Activated CD4-positive, alpha-beta T cell treated with anti-CD3 and anti-CD28 coated beads, Interleukin-2, amount 10 ng/mL, durations not matched to agents 7 days and 5 days (primary cell): ENCODE results near the gene IFI27L2. TPM values are rescaled to one million over a fixed set of nuclear protein-coding genes. Genes with fewer than 3 reads are reported as not detected.

ENCODE experiments used
- CTCF ChIA-PET: fragments of 350-600 bp; sonication (Branson Sonifier 250); formaldehyde crosslinking; loops from one replicate; lab custom pipeline; 2021; ENCODE audit warnings: antibody characterized with exemption; lab: Charles Lee
- POLR2A ChIA-PET: fragments of 350-600 bp; sonication (Branson Sonifier 250); formaldehyde crosslinking; loops from one replicate; lab custom pipeline; 2021; ENCODE audit warnings: antibody characterized with exemption; lab: Charles Lee
- DNase-seq: peaks from one replicate; pipeline ENCODE4 v3.0.0-alpha.2; 2020
- H3K27ac Mint-ChIP-seq: one replicate; pipeline ENCODE4 v1.8.0; 2021; ENCODE audit warnings: mild to moderate bottlenecking, moderate library complexity, mixed read lengths
- H3K27me3 Mint-ChIP-seq: one replicate; pipeline ENCODE4 v1.8.0; 2021; ENCODE audit warnings: mixed read lengths
- H3K36me3 Mint-ChIP-seq: one replicate; pipeline ENCODE4 v1.8.0; 2021; ENCODE audit warnings: low read depth, mixed read lengths
- H3K4me1 Mint-ChIP-seq: one replicate; pipeline ENCODE4 v1.8.0; 2021; ENCODE audit warnings: mixed read lengths
- H3K4me3 Mint-ChIP-seq: one replicate; pipeline ENCODE4 v1.8.0; 2021; ENCODE audit warnings: mild to moderate bottlenecking, moderate library complexity, mixed read lengths
- H3K9me3 Mint-ChIP-seq: one replicate; pipeline ENCODE4 v1.8.0; 2021; ENCODE audit warnings: mixed read lengths
- total RNA-seq, 2 experiments: library from RNA; stranded (reverse); gene quantifications; one replicate each; pipeline ENCODE4 v1.2.3, GENCODE V29; 2021

Gene IFI27L2
- total RNA-seq, 2 experiments from 2014 or later = 76.0 to 91.3 TPM

DNA sequence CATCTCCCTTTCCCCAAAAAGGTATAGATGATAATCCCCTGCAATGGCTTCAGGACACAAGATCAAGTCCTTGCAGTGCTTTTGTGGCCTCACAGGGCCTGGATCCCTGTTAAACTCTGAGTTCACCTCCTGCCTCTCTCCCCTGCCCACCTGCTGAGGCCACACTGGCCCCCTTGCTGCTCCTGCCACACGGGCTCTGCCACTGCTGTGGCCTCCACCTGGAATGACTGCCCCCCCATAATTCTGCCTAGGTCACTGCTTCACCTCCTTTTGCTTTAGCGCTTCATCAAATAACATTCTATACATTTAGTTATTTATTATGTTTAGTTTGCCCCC, 19.5 kb downstream of the IFI27L2 start:
- Mint-ChIP-seq H3K27me3 (no peaks in the 10 kb centered on the region), H3K27ac (peak overlapping the region; percentile 85), H3K4me3 (no peak overlapping the region), H3K4me1 (peaks cover 39% of the 10 kb centered on the region), H3K36me3 (peaks cover 4% of the 10 kb centered on the region), H3K9me3 (no peaks in the 10 kb centered on the region)
- no peak for DNase-seq
- POLR2A ChIA-PET = no interaction called here
- CTCF ChIA-PET = interaction anchor here (0.6 kb wide), 1 partner anchor 11 kb away, joined by 3 read pairs; no protein-coding TSS in a partner anchor

DNA sequence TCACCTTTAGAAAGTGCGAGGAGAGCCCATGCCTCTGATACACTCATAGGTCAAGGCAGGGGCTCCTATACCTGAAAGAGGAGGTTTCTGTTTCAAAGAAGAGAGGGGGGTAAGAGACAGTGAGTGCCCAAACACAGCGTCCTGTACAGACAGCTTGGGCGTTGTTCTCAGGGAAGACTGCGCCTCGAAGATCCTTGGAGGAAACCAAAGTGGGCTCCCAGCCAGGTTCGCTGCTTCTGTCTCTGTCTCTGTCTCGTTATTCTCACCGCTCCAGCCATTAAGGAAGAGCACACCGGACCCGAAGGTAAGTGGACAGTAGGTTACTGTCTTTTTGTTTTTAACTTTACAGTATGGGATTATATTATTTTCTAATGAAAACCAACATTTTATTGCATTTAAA, 24.7 kb downstream of the IFI27L2 start:
- POLR2A ChIA-PET = interaction anchor here (0.6 kb wide), 1 partner anchor 53 kb away, joined by 4 read pairs; no protein-coding TSS in a partner anchor
- no peak for DNase-seq
- peaks cover 3% of the 10 kb centered on the region for H3K4me1 Mint-ChIP-seq
- CTCF ChIA-PET = interaction anchor here (0.6 to 2.0 kb wide), 3 partner anchors 9 to 230 kb away, joined by 3 to 6 read pairs (median 5); no protein-coding TSS in a partner anchor
- no peak overlapping the region for H3K4me3 Mint-ChIP-seq
- H3K9me3 Mint-ChIP-seq = no peaks in the 10 kb centered on the region
- H3K36me3 Mint-ChIP-seq = peaks cover 2% of the 10 kb centered on the region
- no peaks in the 10 kb centered on the region for H3K27me3 Mint-ChIP-seq
- H3K27ac Mint-ChIP-seq = no peak overlapping the region

DNA sequence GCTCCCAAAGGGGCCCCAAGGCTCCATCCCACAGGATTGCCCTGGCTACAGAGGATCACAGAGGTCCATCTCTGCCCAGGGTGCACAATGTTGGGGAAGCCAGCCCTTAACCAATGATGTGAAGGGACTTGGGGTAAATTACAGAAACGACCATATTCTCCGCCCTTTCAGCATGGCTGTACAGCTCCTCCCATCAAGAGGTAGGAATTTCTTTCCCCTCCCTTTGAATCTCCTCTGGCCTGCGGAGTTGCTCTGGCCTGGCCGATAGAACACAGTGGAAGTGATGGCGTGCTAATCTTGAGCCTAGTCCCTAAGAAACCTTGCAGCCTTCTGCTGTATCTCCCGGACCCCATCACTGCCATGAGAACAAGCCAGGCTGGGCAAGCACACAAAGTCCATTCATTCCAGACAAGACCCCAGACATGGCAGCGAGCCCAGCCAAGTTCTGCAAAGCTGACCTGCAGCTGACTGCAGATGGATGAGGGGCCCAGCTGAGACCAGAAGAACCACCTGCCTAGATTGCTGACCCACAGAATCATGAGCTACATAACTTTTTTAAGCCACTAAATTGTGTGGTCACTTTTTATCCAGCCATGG, 25.8 kb downstream of the IFI27L2 start:
- Mint-ChIP-seq H3K9me3 (no peaks in the 10 kb centered on the region), H3K27ac (no peak overlapping the region), H3K4me1 (no peaks in the 10 kb centered on the region), H3K4me3 (no peak overlapping the region), H3K36me3 (peaks cover 5% of the 10 kb centered on the region), H3K27me3 (no peaks in the 10 kb centered on the region)
- no peak for DNase-seq
- CTCF ChIA-PET = interaction anchor here (1.0 to 2.0 kb wide), 3 partner anchors 8 to 22 kb away, joined by 4 to 6 read pairs (median 5); partner anchors contain the start of genes DDX24 and IFI27L1
- POLR2A ChIA-PET = interaction anchor here (0.6 kb wide), 1 partner anchor 10 kb away, joined by 3 read pairs; no protein-coding TSS in a partner anchor

DNA sequence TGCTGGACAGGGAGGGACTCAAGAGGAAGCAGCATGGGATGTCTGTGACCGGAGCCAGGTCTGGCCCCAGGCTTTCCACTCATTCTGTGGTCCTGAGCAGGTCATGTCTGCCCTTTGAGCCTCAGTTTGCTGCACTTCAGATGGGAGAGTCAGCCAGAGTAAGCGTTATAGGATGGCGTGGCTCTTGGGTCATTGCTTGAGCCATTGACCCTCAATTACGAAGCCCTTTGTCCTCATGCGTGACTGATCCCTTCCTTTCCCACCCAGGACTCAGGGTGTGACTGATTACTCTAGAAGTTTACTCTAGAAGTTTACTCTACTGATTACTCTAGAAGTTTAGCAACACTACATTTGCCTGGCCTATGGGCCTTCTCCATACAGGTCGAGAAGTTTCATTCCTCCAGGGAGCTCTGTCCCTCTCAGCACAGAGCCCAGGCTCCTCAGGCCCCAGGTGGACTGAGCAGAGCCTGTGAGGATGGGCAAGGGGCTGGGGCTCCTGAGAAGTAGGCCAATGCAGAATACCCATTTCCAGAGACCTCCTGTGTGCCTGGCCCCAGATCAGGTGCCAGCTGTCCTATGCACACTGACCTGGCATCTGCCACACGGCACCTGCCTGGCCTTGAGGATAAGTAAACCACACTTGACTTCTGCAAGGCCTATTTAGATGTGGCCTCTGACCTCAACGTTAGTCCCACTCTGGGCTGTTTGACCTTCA, 26.5 kb downstream of the IFI27L2 start:
- Mint-ChIP-seq H3K27me3 (no peaks in the 10 kb centered on the region), H3K4me1 (no peaks in the 10 kb centered on the region), H3K27ac (no peak overlapping the region), H3K36me3 (peaks cover 4% of the 10 kb centered on the region), H3K9me3 (no peaks in the 10 kb centered on the region), H3K4me3 (no peak overlapping the region)
- DNase-seq = no peak
- ChIA-PET POLR2A (interaction anchor here (0.6 kb wide), 1 partner anchor 11 kb away, joined by 3 read pairs; no protein-coding TSS in a partner anchor), CTCF (interaction anchor here (1.2 to 2.0 kb wide), 2 partner anchors 12 to 21 kb away, joined by 4 to 6 read pairs; partner anchors contain the start of genes DDX24 and IFI27L1)

DNA sequence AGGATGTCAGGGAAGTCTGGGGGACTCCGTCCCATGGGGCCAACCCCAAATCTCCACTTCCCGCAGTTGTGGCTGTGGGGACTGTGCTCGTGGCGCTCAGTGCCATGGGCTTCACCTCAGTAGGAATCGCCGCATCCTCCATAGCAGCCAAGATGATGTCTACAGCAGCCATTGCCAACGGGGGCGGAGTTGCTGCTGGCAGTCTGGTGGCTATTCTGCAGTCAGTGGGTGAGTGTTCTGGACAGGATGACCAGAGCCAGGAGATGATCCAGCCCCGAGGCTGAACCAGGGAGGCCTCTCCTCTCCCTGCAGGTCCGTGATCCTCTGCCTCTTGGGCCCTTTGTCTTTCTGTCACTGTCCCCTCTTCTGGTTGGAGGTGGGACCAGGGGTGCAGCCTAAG, 27.7 kb downstream of the IFI27L2 start:
- POLR2A ChIA-PET = no interaction called here
- Mint-ChIP-seq H3K36me3 (peaks cover 6% of the 10 kb centered on the region), H3K27ac (no peak overlapping the region), H3K9me3 (no peaks in the 10 kb centered on the region), H3K27me3 (no peaks in the 10 kb centered on the region), H3K4me3 (no peak overlapping the region), H3K4me1 (no peaks in the 10 kb centered on the region)
- CTCF ChIA-PET = no interaction called here
- no peak for DNase-seq

DNA sequence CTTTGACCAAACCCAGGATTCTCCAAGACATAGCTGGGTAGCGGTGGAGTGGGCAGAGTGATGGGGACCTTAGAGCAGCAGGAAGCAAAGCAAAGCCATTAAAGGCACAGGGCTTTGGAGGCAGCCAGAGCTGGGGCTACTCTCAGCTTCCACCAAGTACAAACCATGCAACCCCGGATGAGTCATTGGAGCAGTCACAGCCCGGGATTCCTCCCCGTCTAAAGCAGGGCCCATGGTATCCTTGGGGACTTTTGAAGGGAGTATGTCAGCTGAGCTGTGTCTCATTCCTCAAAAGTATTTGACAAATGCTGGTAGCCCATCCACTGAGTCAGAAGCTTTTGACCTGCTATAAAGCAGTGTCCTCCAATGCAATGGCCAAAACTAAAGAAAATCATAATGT, 28.6 kb downstream of the IFI27L2 start:
- no peaks in the 10 kb centered on the region for H3K9me3 Mint-ChIP-seq
- no peak overlapping the region for H3K4me3 Mint-ChIP-seq
- DNase-seq = no peak
- H3K4me1 Mint-ChIP-seq = no peaks in the 10 kb centered on the region
- CTCF ChIA-PET = interaction anchor here (0.6 to 1.2 kb wide), 2 partner anchors 10 to 17 kb away, joined by 3 read pairs; no protein-coding TSS in a partner anchor
- POLR2A ChIA-PET = no interaction called here
- H3K27me3 Mint-ChIP-seq = no peaks in the 10 kb centered on the region
- H3K27ac Mint-ChIP-seq = no peak overlapping the region
- H3K36me3 Mint-ChIP-seq = peaks cover 6% of the 10 kb centered on the region

DNA sequence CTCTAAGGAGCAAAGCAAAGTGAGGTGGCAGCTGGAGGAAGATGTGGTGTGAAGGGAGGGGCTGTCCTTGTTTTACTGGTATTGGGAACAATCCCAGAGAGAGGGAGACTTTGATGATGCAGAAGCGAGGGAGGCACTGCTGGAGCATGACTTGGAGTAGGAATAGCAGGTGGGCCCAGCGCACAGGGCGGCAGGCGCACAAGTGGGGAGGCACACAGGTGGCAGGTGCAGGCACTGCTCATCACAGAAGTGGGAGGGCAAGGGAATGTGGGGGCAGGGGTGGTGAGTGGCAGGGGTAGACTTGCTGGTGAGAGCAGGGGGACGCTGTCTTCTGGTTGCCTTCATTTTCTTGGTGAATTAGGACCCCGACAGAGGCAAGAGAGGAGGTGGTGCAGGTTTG, 30.4 kb downstream of the IFI27L2 start:
- Mint-ChIP-seq H3K9me3 (no peaks in the 10 kb centered on the region), H3K27me3 (no peaks in the 10 kb centered on the region), H3K36me3 (peaks cover 10% of the 10 kb centered on the region), H3K4me3 (no peak overlapping the region), H3K27ac (no peak overlapping the region), H3K4me1 (no peaks in the 10 kb centered on the region)
- CTCF ChIA-PET = interaction anchor here (1.2 kb wide), 1 partner anchor 10 kb away, joined by 3 read pairs; no protein-coding TSS in a partner anchor
- DNase-seq = no peak
- POLR2A ChIA-PET = interaction anchor here (0.6 kb wide), 1 partner anchor 568 kb away, joined by 3 read pairs; no protein-coding TSS in a partner anchor

DNA sequence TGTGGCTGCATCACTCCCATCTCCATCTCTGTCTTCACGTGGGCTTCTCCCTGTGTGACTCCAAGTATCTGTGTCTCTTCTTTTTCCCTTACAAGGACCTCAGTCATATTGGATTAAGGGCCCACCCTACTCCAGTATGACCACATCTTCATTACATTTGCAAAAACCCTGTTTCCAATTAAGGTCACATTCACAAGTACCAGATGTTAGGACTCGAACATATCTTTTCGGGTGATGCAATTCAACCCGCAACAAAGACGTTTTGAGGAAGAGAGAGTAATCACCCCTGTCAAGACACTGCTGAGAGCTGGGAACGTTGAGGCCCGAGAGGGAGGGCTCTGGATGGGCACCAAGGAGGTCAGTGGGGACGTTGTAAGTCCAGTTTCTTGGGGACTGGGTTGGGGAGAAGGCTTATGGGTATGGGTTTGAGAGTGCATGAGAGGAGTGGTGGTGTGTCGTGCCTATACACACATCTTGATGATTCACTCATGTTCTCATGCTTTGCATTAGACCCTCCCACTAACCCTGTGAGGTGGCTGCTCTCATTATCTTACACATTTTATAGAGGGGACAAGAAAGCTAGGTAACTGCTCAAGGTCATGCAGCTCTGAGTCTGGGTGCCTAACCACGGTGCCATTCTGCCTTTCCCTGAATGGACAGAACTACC, 30.9 kb downstream of the IFI27L2 start:
- DNase-seq = no peak
- Mint-ChIP-seq H3K27ac (no peak overlapping the region), H3K9me3 (no peaks in the 10 kb centered on the region), H3K36me3 (peaks cover 12% of the 10 kb centered on the region), H3K4me1 (no peaks in the 10 kb centered on the region), H3K4me3 (no peak overlapping the region), H3K27me3 (no peaks in the 10 kb centered on the region)
- ChIA-PET CTCF (interaction anchor here (1.2 kb wide), 1 partner anchor 11 kb away, joined by 3 read pairs; no protein-coding TSS in a partner anchor), POLR2A (interaction anchor here (0.6 kb wide), 1 partner anchor 569 kb away, joined by 3 read pairs; no protein-coding TSS in a partner anchor)

DNA sequence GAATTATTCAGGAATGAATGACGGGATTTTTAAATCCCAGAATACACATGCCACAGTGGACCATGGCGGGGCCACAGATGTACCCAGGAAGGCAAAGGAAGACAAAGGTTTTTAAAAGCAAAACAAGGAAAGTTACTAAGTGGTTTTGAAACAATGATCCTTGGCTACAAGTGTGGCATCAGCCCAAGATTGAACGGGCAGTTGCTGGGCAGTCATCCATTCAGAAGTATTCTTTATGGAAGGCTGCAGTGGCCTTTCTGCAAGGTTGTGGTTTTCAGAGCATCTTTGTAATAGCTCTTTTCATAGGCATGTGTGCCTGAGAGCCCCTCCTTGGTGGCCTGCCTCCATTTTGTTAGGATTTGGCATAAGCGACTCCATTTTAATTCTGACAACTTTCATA, 32.3 kb downstream of the IFI27L2 start:
- Mint-ChIP-seq H3K27me3 (no peaks in the 10 kb centered on the region), H3K4me1 (no peaks in the 10 kb centered on the region), H3K27ac (no peak overlapping the region), H3K9me3 (no peaks in the 10 kb centered on the region), H3K36me3 (peaks cover 12% of the 10 kb centered on the region), H3K4me3 (no peak overlapping the region)
- ChIA-PET CTCF (interaction anchor here (1.0 kb wide), 1 partner anchor 15 kb away, joined by 3 read pairs; no protein-coding TSS in a partner anchor), POLR2A (interaction anchor here (0.7 kb wide), 1 partner anchor 18 kb away, joined by 3 read pairs; no protein-coding TSS in a partner anchor)
- DNase-seq = no peak

DNA sequence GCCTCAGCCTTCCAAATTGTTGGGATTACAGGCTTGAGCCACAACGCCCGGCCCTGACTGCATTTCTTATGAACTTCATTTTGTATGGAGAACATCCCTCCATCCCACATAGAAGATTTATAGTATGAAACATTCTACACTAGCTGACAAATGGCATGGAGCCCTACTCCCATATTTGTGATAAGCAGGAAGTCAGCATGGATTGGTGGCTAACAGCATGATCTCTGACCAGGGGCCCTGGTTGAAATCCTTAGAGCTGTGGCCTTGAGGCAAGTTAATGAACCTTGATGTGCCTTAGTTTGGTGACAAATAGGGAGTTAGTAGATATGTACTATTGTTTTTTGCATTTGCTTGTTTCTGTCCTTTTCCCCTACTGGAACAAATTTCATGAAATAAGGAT, 36.0 kb downstream of the IFI27L2 start:
- ChIA-PET CTCF (interaction anchor here (1.1 to 2.1 kb wide), 2 partner anchors 12 to 57 kb away, joined by 3 to 7 read pairs; partner anchors contain the start of genes DDX24 and IFI27L1), POLR2A (no interaction called here)
- H3K27me3 Mint-ChIP-seq = no peaks in the 10 kb centered on the region
- H3K4me1 Mint-ChIP-seq = no peaks in the 10 kb centered on the region
- no peak overlapping the region for H3K4me3 Mint-ChIP-seq
- no peak for DNase-seq
- no peak overlapping the region for H3K27ac Mint-ChIP-seq
- peaks cover 9% of the 10 kb centered on the region for H3K36me3 Mint-ChIP-seq
- H3K9me3 Mint-ChIP-seq = no peaks in the 10 kb centered on the region

DNA sequence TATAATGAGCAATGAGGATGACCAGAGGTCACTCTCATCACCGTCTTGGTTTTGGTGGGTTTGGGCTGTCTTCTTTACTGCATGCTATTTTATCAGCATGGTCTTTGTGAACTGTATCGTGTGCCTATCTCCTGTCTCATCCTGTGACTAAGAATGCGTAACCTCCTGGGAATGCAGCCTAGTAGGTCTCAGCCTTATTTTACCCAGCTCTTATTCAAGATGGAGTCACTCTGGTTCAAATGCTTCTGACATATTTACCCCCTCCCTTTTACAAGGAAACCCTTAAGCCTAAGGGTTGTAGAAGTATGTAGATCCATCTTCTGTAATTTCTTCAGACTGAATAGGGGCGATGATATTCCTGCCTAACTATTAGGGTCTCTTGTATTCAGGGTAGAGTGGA, 39.9 kb downstream of the IFI27L2 start:
- Mint-ChIP-seq H3K27ac (no peak overlapping the region), H3K9me3 (peaks cover 4% of the 10 kb centered on the region), H3K27me3 (no peaks in the 10 kb centered on the region), H3K4me3 (no peak overlapping the region), H3K4me1 (no peaks in the 10 kb centered on the region), H3K36me3 (peaks cover 17% of the 10 kb centered on the region)
- ChIA-PET POLR2A (no interaction called here), CTCF (interaction anchor here (2.4 kb wide), 1 partner anchor 8 kb away, joined by 6 read pairs; the partner anchor contains the start of genes DDX24 and IFI27L1)
- DNase-seq = no peak

DNA sequence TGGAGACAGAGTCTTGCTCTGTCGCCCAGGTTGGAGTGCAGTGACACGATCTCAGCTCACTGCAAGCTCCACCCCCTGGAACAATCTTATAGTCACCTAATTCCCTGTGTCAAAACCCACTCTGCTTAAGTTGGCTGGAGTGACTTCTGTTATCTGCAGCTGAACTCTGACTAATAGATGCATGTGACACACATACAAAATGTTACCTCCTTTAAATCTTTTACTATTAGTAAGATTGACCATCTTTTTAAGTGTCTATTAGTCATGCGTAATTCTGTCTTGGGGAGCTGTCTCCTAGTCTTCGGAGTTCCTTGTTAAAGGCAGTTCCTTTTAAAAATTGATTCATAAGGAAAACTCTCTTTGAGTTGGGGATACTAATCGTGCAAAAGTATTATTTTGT, 40.9 kb downstream of the IFI27L2 start:
- DNase-seq = no peak
- H3K27ac Mint-ChIP-seq = no peak overlapping the region
- CTCF ChIA-PET = interaction anchor here (0.6 kb wide), 1 partner anchor 24 kb away, joined by 3 read pairs; no protein-coding TSS in a partner anchor
- no peak overlapping the region for H3K4me3 Mint-ChIP-seq
- no peaks in the 10 kb centered on the region for H3K4me1 Mint-ChIP-seq
- no peaks in the 10 kb centered on the region for H3K27me3 Mint-ChIP-seq
- POLR2A ChIA-PET = interaction anchor here (0.5 kb wide), 1 partner anchor 29 kb away, joined by 3 read pairs; no protein-coding TSS in a partner anchor
- H3K36me3 Mint-ChIP-seq = peaks cover 15% of the 10 kb centered on the region
- peaks cover 4% of the 10 kb centered on the region for H3K9me3 Mint-ChIP-seq
